HCT116 (cell line): ENCODE results near the gene ICAM1. TPM values are rescaled to one million over a fixed set of nuclear protein-coding genes. Genes with fewer than 3 reads are reported as not detected.

Source experiments
- ATAC-seq: fragments of 200-7000 bp; cut with Tn5 transposase; 2 replicates; pipeline ENCODE4 v1.9.1; 2020; ENCODE audit warnings: mild to moderate bottlenecking, moderate library complexity
- BruUV-seq: library from RNA; stranded (reverse); fragments of 400-500 nt; replicated peaks from 2 replicates; lab custom pipeline; 2021; lab: Mats Ljungman, UMichigan
- CTCF ChIA-PET: fragments of 300-600 bp; sonication (Branson Sonifier 250); formaldehyde crosslinking; loops from one replicate; lab custom pipeline; 2021; ENCODE audit warnings: antibody characterized with exemption; lab: Charles Lee
- POLR2A ChIA-PET: fragments of 300-600, 350-600 bp; sonication (Branson Sonifier 250); formaldehyde crosslinking; loops from one replicate; lab custom pipeline; 2021; ENCODE audit warnings: antibody characterized with exemption; lab: Charles Lee
- RAD21 ChIA-PET, 2 experiments: fragments of 300-600 bp; sonication (Branson Sonifier 250); formaldehyde crosslinking; loops; one replicate each; lab custom pipeline; 2023; ENCODE audit warnings: low total read pairs in 2 of 2; ENCODE audit not compliant: uncharacterized antibody in 2 of 2, unreplicated experiment in 2 of 2, low non-redundant PET in 1 of 2; lab: Charles Lee
- DNase-seq: peaks from one replicate; pipeline ENCODE4 v3.0.0-alpha.2; 2010; ENCODE audit warnings: low read depth, low spot score
- H2AFZ ChIP-seq: fragments of 200-600 bp; shearing (Covaris generic), sonication (generic); 2 replicates; pipeline ENCODE4 v1.6.1; 2017; ENCODE audit warnings: low read depth, mixed run types, mixed read lengths, antibody characterized with exemption, low read length; ENCODE audit not compliant: poor library complexity, severe bottlenecking
- H3K27ac ChIP-seq: 2 replicates; pipeline ENCODE4 v1.5.1; 2012; ENCODE audit warnings: low read depth, low read length
- H3K27me3 ChIP-seq: fragments of 200-600 bp; sonication (generic); 2 replicates; pipeline ENCODE4 v1.6.1; 2016; ENCODE audit warnings: mixed run types, low read length, mixed read lengths; ENCODE audit not compliant: insufficient read depth
- H3K36me3 ChIP-seq, 2 experiments: fragments of 200-500 bp in 1 of 2; fragments of 200-600 bp in 1 of 2; sonication (Bioruptor generic) in 1 of 2; sonication (generic) in 1 of 2; 2 replicates each; pipeline versions ENCODE4 v1.5.1 to v1.6.1; 2014 to 2016; ENCODE audit warnings: low read length in 2 of 2, inconsistent platforms in 1 of 2, mixed read lengths in 1 of 2, mixed run types in 1 of 2; ENCODE audit not compliant: insufficient read depth in 2 of 2, control insufficient read depth in 1 of 2
- H3K4me1 ChIP-seq, 2 experiments: fragments of 200-600 bp in 1 of 2; sonication (generic) in 1 of 2; 2 replicates each; pipeline versions ENCODE4 v1.5.1 to v1.6.1; 2012 to 2017; ENCODE audit warnings: low read length in 2 of 2, inconsistent platforms in 1 of 2, mild to moderate bottlenecking in 1 of 2, mixed read lengths in 1 of 2, mixed run types in 1 of 2, moderate library complexity in 1 of 2; ENCODE audit not compliant: insufficient read depth in 2 of 2, control insufficient read depth in 1 of 2
- H3K4me2 ChIP-seq: fragments of 200-600 bp; sonication (generic); 2 replicates; pipeline ENCODE4 v1.6.1; 2017; ENCODE audit warnings: mixed run types, low read length, mixed read lengths
- H3K4me3 ChIP-seq, 2 experiments: fragments of 200-600 bp in 1 of 2; sonication (generic) in 1 of 2; replicated peaks in 1 of 2; 2 replicates each; pipeline ENCODE4 v1.5.1; 2011 to 2016; ENCODE audit warnings: low read length in 2 of 2, control low read depth in 1 of 2, low read depth in 1 of 2, mild to moderate bottlenecking in 1 of 2, mixed read lengths in 1 of 2, mixed run types in 1 of 2
- H3K79me2 ChIP-seq: fragments of 200-600 bp; sonication (generic); 2 replicates; pipeline ENCODE4 v1.6.1; 2017; ENCODE audit warnings: mild to moderate bottlenecking, mixed run types, low read length, moderate library complexity, mixed read lengths; ENCODE audit not compliant: insufficient read depth
- H3K9ac ChIP-seq: fragments of 200-600 bp; sonication (generic); 2 replicates; pipeline ENCODE4 v1.6.1; 2016; ENCODE audit warnings: low read length, mixed read lengths
- H3K9me2 ChIP-seq: fragments of 200-600 bp; sonication (generic), shearing (Covaris generic); 2 replicates; pipeline ENCODE4 v1.6.1; 2017; ENCODE audit warnings: mixed run types, mild to moderate bottlenecking, moderate library complexity; ENCODE audit not compliant: insufficient read depth
- H3K9me3 ChIP-seq, 2 experiments: fragments of 200-500 bp in 1 of 2; fragments of 200-600 bp in 1 of 2; sonication (Bioruptor generic) in 1 of 2; sonication (generic) in 1 of 2; 2 replicates each; pipeline ENCODE4 v1.6.1; 2014 to 2017; ENCODE audit warnings: low read length in 2 of 2, mixed read lengths in 2 of 2, inconsistent platforms in 1 of 2, low read depth in 1 of 2, mild to moderate bottlenecking in 1 of 2, mixed run types in 1 of 2, moderate library complexity in 1 of 2; ENCODE audit not compliant: control insufficient read depth in 1 of 2, insufficient read depth in 1 of 2
- H4K20me1 ChIP-seq: fragments of 200-600 bp; sonication (generic), shearing (Covaris generic); 2 replicates; pipeline ENCODE4 v1.6.1; 2017; ENCODE audit warnings: mixed run types, mild to moderate bottlenecking, moderate library complexity; ENCODE audit not compliant: insufficient read depth
- CEBPB ChIP-seq: IDR thresholded peaks from 2 replicates; pipeline ENCODE4 v1.6.1; 2012; ENCODE audit warnings: low read depth
- ELF1 ChIP-seq: IDR thresholded peaks from 2 replicates; pipeline ENCODE4 v1.6.1; 2012; ENCODE audit warnings: low read depth, borderline replicate concordance
- FOSL1 ChIP-seq: IDR thresholded peaks from 2 replicates; pipeline ENCODE4 v1.6.1; 2012; ENCODE audit warnings: low read depth
- JUND ChIP-seq: IDR thresholded peaks from 2 replicates; pipeline ENCODE4 v1.6.1; 2012
- RAD21 ChIP-seq: IDR thresholded peaks from 2 replicates; pipeline ENCODE4 v1.6.1; 2012; ENCODE audit warnings: low read depth, mild to moderate bottlenecking
- SIN3A ChIP-seq: IDR thresholded peaks from 2 replicates; pipeline ENCODE4 v1.6.1; 2012; ENCODE audit warnings: low read depth
- SP1 ChIP-seq: IDR thresholded peaks from 2 replicates; pipeline ENCODE4 v1.6.1; 2012; ENCODE audit warnings: low read depth
- SRF ChIP-seq: IDR thresholded peaks from 2 replicates; pipeline ENCODE4 v1.6.1; 2012; ENCODE audit warnings: low read depth
- TCF7L2 ChIP-seq: IDR thresholded peaks from 2 replicates; pipeline ENCODE4 v1.7.0; 2011; ENCODE audit warnings: borderline replicate concordance, inconsistent platforms; ENCODE audit not compliant: insufficient read depth, insufficient read length; ENCODE audit errors: extremely low read depth
- ZFX ChIP-seq: fragments of 450-650 bp; IDR thresholded peaks from 2 replicates; pipeline ENCODE4 v1.6.1; 2017
- ZNF274 ChIP-seq: fragments of 200-500 bp; sonication (Bioruptor generic); IDR thresholded peaks from 2 replicates; pipeline ENCODE4 v1.6.1; 2014; ENCODE audit warnings: mild to moderate bottlenecking, low read depth, low read length, inconsistent platforms
- intact Hi-C: fragments of 100-400 bp; cut with micrococcal nuclease; formaldehyde crosslinking; loops from 2 replicates; pipeline ENCODE4 v1.10.0; 2022
- total RNA-seq: library from RNA; stranded (reverse); gene quantifications from one replicate; pipeline ENCODE4 v1.2.1, GENCODE V29; 2021; ENCODE audit not compliant: unreplicated experiment
- TF ChIP-seq, protein P1 (sequence below): IDR thresholded peaks from 2 replicates; pipeline ENCODE4 v1.6.1; 2012; ENCODE audit warnings: low read depth
- TF ChIP-seq, protein P2 (sequence below): IDR thresholded peaks from 2 replicates; pipeline ENCODE4 v1.6.1; 2012
- TF ChIP-seq, protein P3 (sequence below), 3 experiments: fragments of 200-600 bp in 1 of 3; sonication (generic) in 1 of 3; IDR thresholded peaks in 2 of 3; conservative IDR thresholded peaks in 1 of 3; 2 replicates each; pipeline ENCODE4 v1.5.1; 2012 to 2017; ENCODE audit warnings: low read depth in 2 of 3, low read length in 2 of 3, antibody characterized with exemption in 1 of 3, borderline replicate concordance in 1 of 3, control low read depth in 1 of 3, mild to moderate bottlenecking in 1 of 3, mixed read lengths in 1 of 3, mixed run types in 1 of 3, moderate library complexity in 1 of 3; ENCODE audit not compliant: insufficient read depth in 1 of 3

ICAM1 gene
- total RNA-seq, 1 experiment from 2014 or later, result 5.0 TPM

DNA sequence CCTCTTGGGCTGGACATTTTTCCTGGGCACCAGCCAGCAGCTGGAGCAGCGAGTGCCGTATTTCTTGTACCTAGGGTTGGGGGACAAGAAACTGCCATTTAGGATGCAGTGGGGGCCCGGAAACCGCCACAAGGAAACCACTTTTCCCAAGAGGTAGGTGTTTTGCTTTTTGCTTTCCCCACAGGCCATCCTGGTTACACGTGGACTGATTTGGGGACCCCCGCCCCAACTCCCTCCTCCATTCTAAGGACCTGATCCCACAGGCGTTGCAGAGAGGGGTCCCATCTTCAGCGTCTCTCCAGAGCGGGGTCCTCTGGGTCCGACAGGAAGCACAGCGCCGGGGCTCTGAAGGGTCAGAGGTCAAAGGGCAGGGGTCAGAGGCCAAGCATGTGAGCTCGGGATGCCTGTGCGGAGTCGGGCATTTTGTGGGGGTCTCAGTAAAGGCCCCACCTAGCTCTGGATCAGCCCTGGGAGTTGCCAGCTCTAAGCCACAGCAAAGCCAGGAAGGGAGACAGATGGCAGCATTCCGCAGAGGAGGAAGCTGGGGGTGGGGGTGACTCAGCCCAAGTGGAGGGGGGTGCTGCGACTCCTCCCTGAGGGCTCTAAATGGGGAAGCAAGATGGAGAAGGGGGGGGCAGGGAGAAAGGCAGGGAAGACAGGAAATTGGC, 34.4 kb downstream of the ICAM1 start:
- BruUV-seq, result no TSS peak

More for the DNA sequence above, 34.4 kb downstream of the ICAM1 start:
- no peak for DNase-seq
- Histone ChIP-seq H2AFZ (no peak overlapping the region), H3K36me3 (no peaks in the 10 kb centered on the region), H3K79me2 (no peaks in the 10 kb centered on the region), H3K9me2 (no peaks in the 10 kb centered on the region), H3K9ac (no peak overlapping the region), H4K20me1 (no peaks in the 10 kb centered on the region), H3K4me3 (no peak overlapping the region), H3K27me3 (no peaks in the 10 kb centered on the region), H3K27ac (no peak overlapping the region), H3K4me1 (peaks cover 0 to 6% of the 10 kb centered on the region in 2 experiments; a peak in 2 of 4 replicates), H3K4me2 (no peak overlapping the region), H3K9me3 (no peaks in the 10 kb centered on the region)
- TF ChIP-seq, protein P1, sequence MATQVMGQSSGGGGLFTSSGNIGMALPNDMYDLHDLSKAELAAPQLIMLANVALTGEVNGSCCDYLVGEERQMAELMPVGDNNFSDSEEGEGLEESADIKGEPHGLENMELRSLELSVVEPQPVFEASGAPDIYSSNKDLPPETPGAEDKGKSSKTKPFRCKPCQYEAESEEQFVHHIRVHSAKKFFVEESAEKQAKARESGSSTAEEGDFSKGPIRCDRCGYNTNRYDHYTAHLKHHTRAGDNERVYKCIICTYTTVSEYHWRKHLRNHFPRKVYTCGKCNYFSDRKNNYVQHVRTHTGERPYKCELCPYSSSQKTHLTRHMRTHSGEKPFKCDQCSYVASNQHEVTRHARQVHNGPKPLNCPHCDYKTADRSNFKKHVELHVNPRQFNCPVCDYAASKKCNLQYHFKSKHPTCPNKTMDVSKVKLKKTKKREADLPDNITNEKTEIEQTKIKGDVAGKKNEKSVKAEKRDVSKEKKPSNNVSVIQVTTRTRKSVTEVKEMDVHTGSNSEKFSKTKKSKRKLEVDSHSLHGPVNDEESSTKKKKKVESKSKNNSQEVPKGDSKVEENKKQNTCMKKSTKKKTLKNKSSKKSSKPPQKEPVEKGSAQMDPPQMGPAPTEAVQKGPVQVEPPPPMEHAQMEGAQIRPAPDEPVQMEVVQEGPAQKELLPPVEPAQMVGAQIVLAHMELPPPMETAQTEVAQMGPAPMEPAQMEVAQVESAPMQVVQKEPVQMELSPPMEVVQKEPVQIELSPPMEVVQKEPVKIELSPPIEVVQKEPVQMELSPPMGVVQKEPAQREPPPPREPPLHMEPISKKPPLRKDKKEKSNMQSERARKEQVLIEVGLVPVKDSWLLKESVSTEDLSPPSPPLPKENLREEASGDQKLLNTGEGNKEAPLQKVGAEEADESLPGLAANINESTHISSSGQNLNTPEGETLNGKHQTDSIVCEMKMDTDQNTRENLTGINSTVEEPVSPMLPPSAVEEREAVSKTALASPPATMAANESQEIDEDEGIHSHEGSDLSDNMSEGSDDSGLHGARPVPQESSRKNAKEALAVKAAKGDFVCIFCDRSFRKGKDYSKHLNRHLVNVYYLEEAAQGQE, result no peak
- TF ChIP-seq ELF1 (no peak), SP1 (no peak), TCF7L2 (no peak), SRF (no peak), FOSL1 (no peak), JUND (no peak), RAD21 (no peak), ZNF274 (no peak), CEBPB (no peak), ZFX (no peak), SIN3A (no peak)
- TF ChIP-seq, protein P2, sequence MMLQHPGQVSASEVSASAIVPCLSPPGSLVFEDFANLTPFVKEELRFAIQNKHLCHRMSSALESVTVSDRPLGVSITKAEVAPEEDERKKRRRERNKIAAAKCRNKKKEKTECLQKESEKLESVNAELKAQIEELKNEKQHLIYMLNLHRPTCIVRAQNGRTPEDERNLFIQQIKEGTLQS, result no peak
- TF ChIP-seq, protein P3, sequence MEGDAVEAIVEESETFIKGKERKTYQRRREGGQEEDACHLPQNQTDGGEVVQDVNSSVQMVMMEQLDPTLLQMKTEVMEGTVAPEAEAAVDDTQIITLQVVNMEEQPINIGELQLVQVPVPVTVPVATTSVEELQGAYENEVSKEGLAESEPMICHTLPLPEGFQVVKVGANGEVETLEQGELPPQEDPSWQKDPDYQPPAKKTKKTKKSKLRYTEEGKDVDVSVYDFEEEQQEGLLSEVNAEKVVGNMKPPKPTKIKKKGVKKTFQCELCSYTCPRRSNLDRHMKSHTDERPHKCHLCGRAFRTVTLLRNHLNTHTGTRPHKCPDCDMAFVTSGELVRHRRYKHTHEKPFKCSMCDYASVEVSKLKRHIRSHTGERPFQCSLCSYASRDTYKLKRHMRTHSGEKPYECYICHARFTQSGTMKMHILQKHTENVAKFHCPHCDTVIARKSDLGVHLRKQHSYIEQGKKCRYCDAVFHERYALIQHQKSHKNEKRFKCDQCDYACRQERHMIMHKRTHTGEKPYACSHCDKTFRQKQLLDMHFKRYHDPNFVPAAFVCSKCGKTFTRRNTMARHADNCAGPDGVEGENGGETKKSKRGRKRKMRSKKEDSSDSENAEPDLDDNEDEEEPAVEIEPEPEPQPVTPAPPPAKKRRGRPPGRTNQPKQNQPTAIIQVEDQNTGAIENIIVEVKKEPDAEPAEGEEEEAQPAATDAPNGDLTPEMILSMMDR (IDR thresholded peaks at IDR 0.05 in 2 of 3, conservative IDR thresholded peaks at IDR 0.05 in 1 of 3; ENCODE audit: borderline replicate concordance in 1 of 3, insufficient read depth in 1 of 3, low read depth in 2 of 3, low read length in 2 of 3), result no peak
- POLR2A ChIA-PET, result no interaction called here
- intact Hi-C loops, result no loop called here
- RAD21 ChIA-PET, result no interaction called here
- ATAC-seq, result no peak
- CTCF ChIA-PET, result no interaction called here
